ENCODE data around the gene DNM3.
A peak's percentile ranks its signal among the peaks of the same experiment; 100 is the strongest.
"Not testable (repeated sequence)": the region's sequence is repeated elsewhere in the genome, so short reads cannot be mapped to it uniquely, and the experiment has no call there.

The DNM3 gene

DNA sequence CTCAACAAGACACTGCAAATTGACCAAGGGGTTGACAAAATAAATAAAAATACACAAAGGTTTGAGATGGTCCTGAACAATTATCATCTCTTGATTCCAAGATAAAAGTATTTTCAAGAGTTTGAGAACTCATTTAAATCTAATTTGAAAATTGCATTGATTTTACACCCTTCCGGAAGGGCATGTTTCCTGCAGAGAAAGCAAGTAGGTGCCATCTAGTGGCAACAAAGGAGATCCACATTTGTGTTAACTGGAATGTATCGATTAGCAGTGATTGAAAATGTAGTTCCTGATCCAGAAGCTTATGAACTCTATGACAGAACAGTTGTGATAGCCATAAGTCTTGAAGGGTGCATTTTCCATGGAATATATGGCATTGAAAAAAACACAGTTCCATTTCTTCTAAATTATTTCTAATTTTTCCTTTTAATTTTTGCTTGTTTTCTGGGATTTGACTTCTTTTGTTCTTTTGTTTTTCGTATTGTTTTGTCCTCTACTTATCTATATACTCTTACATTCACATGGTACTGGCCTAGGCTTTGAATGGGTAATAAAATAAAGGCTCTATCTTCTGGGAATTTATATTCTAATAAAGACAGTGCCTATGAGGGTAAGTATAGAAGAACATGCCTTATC lies 143.7 kb downstream of the DNM3 start:
- peak; percentile 65 for DNase-seq

GRCh38 chr1:171985639-171986038 lies 144.3 kb downstream of the DNM3 start:
- DNase-seq: no peak

GRCh38 chr1:171988243-171988885 lies 147.1 kb downstream of the DNM3 start:
- DNase-seq: no peak

- DNase-seq: no peak
Observed at GRCh38 chr1:171990371-171990770, 149.1 kb downstream of the DNM3 start.

DNA sequence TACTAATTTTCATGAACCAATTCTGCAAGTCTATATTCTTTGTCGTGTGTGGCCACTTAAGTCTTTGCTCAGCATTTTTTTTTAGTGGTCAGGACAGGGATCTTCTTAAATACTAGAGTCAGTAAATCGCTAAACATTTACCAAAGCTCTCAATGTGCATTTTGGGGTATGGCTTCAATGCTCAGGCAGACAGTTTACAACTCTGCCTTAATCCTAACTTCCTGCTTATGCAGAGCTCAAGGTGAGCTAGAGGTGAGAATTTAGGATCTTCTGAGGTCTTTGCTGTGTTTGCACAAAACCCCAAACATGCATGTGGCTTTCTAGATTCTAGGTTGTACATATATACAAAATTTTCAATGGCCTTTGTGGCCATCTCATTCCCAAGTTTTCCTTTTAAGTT lies 153.0 kb downstream of the DNM3 start:
- no peak for DNase-seq

DNA sequence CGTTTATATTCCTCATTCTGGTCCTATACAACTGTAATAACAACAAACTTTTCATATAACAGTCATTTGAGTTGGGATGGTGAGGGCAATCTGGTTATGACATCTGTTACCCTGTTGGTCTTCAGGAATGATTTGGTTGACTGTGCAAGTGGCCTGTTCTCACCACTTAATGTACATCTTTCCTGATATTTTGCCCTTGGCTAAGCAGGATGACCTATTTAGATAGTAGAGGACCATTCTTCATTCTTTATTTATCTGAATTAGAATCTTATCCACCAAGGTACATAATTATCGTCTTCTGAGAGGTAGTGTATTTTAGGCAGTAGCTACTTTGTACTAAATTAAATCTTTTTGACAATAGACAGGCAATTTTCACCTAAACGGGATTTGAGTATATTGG lies 154.3 kb downstream of the DNM3 start:
- no peak for DNase-seq

DNA sequence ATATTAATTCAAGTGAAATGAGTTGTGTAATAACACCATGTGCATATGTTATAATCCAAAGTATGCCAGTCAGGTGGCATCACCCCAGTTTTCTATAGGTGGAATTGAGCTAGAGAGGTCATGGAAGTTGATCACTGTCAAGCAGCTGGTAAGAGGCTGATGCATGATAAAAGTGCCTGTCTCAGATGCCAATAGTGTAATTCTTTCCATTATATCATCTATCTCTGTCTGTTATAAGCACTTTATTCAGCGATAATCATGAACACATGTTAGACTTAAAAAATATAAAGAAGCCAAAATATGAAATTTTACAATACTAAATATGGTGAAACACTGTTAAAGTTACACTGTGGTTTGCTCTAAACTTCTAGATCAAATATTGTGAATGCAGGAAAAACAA lies 156.6 kb downstream of the DNM3 start:
- no peak for DNase-seq

DNA sequence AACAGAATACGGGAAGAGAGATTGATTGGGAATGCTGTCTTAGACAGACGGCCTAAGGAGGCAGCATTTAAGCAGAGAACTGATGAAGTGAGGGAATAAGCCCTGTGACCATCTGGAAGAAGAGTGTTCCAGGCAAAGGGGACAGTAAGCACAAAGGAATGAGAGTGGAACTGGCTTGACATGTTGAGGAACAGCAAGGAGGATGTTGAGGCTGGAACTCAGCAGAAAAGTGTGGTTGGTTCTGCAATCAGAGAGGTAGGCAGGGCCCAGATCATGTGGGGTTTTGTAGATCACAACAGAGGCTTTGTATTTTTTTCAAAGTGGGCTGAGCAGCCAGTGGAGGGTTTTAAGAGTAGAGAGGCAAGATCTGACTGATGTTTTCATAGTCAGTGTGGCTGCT lies 157.4 kb downstream of the DNM3 start:
- DNase-seq: no peak

- DNase-seq: no peak
Observed at GRCh38 chr1:171999756-172000155, 158.5 kb downstream of the DNM3 start.

GRCh38 chr1:172001288-172001687 lies 160.0 kb downstream of the DNM3 start:
- DNase-seq: no peak

GRCh38 chr1:172002725-172003345 lies 161.5 kb downstream of the DNM3 start:
- DNase-seq: peak; percentile 54

GRCh38 chr1:172003766-172004530 lies 162.7 kb downstream of the DNM3 start:
- no peak for DNase-seq

GRCh38 chr1:172004671-172005070 lies 163.4 kb downstream of the DNM3 start:
- no peak for DNase-seq

- DNase-seq: no peak
Observed at GRCh38 chr1:172005856-172006255, 164.6 kb downstream of the DNM3 start.

DNA sequence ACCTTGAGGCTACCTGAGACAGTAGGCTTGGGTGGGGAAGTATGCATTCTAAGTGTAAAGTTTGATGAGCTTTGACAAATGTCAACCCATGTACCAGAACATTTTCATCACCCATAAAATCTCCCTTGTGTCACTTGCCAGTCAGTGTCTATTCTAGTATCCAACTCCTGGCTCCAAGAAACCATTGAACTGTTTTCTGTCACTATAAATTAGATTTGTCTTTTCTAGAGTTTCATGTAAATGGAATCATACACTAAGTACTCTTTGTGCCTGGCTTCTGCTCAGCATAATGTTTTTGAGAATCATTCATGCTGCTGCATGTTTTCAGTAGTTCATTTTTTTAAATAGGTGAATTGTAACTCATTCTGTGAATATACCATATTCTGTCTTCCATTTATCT lies 165.4 kb downstream of the DNM3 start:
- DNase-seq: no peak

DNA sequence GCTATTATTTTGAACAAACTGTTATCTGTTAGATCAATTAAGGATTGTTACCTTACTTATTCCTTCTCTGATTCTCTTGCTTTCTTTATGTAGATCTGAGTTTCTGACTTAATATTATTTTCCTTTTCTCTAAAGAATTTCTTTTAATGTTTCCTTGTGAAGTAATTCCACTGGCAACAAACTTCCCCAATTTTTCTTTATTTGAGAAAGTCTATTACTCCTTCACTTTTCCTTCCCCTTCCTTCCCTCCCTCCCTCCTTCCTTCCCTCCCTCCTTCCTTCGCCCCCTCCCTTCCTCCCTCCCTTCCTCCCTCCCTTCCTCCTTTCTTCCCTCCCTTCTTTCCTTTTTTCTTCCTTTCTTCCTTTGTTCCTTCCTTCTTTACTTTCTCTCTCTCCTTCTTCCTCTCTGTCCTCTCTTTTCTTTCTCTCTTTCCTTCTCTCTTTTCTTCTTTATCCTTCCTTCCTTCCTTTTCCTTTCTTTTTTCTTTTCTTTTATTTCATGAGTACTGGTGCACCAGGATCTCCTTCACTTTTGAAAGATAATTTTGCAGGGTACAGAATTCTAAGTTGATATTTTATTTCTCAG lies 177.5 kb downstream of the DNM3 start:
- no peak for DNase-seq

GRCh38 chr1:172019976-172020375 lies 178.7 kb downstream of the DNM3 start:
- DNase-seq: no peak

- DNase-seq: no peak
Observed at GRCh38 chr1:172024516-172024915, 183.2 kb downstream of the DNM3 start.

DNA sequence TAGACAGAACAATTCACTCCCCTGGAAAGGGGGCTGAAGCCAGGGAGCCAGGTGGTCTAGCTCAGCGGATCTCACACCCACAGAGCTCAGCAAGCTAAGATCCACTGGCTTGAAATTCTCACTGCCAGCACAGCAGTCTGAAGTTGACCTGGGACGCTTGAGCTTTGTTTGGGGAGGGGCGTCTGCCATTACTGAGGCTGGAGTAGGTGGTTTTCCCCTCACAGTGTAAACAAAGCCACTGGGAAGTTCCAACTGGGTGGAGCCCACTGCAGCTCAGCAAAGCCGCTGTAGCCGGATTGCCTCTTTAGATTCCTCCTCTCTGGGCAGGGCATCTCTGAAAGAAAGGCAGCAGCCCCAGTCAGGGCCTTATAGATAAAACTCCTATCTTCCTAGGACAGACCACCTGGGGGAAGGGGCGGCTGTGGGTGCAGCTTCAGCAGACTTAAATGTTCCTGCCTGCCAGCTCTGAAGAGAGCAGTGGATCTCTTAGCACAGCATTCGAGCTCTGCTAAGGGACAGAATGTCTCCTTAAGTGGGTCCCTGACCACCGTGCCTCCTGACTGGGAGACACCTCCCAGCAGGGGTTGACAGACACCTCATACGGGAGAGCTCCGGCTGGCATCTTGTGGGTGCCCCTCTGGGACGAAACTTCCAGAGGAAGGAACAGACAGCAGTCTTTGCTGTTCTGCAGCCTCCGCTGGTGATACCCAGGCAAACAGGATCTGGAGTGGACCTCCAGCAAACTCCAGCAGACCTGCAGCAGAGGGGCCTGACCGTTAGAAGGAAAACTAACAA lies 183.8 kb downstream of the DNM3 start:
- not testable (repeated sequence) for DNase-seq

DNA sequence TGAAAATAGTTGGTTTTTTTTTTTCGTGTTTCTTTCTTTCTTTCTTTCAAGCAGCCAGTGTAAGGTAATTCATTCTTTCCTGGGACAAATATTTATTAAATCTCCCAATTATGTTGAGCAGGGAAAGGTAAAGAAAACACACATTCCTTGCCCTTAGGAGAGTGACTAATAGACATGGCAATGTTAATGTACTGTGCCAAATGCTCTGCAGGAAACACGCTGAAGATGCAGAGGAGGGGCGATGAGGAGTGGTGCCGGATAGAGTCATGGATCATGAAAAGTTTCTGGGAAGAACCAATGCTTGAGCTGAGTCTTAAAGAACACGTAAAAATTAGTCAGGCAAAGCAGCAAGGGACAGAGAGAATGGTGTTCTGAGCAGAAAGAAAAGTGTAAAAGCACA lies 199.2 kb downstream of the DNM3 start:
- no peak for DNase-seq

GRCh38 chr1:172041102-172041501 lies 199.8 kb downstream of the DNM3 start:
- DNase-seq: no peak

DNA sequence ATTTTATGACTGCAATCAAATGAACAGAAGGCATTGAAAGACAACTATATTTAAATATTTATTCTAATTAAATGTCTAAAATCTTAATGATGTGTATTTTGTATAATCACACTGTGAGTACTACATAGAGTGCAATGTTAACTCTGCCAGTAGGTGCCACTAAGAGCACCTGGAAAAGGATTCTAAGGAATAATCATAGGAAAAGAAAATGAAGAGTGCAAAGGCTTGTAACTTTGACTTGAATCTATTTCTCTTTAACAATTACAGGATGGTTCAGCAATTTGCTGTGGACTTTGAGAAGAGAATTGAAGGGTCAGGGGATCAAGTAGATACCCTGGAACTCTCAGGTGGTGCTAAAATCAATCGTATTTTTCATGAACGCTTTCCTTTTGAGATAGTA lies 200.4 kb downstream of the DNM3 start:
- DNase-seq: no peak

- DNase-seq: no peak
Observed at GRCh38 chr1:172043900-172044299, 202.6 kb downstream of the DNM3 start.

Measured in CD4-positive, alpha-beta T cell treated with Interleukin-4 for 4 hours (primary cell).